NCI-H1694 (cell line): ENCODE data around the gene KLK3.
"Not testable (repeated sequence)": the region's sequence is repeated elsewhere in the genome, so short reads cannot be mapped to it uniquely, and the experiment has no call there.

Experiments used
- DNase-seq: peaks from one replicate; lab custom pipeline; 2025; lab: John Stamatoyannopoulos, UW

The KLK3 gene

DNA sequence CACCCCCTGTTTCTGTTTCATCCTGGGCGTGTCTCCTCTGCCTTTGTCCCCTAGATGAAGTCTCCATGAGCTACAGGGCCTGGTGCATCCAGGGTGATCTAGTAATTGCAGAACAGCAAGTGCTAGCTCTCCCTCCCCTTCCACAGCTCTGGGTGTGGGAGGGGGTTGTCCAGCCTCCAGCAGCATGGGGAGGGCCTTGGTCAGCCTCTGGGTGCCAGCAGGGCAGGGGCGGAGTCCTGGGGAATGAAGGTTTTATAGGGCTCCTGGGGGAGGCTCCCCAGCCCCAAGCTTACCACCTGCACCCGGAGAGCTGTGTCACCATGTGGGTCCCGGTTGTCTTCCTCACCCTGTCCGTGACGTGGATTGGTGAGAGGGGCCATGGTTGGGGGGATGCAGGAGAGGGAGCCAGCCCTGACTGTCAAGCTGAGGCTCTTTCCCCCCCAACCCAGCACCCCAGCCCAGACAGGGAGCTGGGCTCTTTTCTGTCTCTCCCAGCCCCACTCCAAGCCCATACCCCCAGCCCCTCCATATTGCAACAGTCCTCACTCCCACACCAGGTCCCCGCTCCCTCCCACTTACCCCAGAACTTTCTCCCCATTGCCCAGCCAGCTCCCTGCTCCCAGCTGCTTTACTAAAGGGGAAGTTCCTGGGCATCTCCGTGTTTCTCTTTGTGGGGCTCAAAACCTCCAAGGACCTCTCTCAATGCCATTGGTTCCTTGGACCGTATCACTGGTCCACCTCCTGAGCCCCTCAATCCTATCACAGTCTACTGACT lies at the start of gene KLK3:
KLK3 (plus strand) TSS at position 280 of the 775 bp plus-strand sequence; CDS start at position 321, 41 bp downstream.
- DNase-seq: no peak

- DNase-seq: no peak
Observed at GRCh38 chr19:50808856-50809255, 45.9 kb upstream of the KLK3 start.

DNA sequence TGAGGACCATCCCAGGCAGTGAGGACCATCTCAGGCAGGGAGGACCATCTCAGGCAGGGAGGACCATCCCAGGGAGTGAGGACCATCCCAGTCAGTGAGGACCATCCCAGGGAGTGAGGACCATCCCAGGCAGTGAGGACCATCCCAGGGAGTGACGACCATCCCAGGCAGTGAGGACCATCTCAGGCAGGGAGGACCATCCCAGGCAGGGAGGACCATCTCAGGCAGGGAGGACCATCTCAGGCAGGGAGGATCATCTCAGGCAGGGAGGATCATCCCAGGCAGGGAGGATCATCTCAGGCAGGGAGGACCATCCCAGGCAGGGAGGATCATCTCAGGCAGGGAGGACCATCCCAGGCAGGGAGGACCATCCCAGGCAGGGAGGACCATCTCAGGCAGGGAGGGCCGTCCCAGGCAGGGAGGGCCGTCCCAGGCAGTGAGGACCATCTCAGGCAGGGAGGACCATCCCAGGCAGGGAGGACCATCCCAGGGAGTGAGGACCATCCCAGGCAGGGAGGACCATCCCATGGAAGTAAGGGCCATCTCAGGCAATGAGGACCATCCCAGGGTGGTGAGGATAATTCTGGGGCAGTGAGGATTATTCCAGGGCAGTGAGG lies 43.0 kb upstream of the KLK3 start:
- DNase-seq: not testable (repeated sequence)

- no peak for DNase-seq
Observed at GRCh38 chr19:50812474-50812873, 42.2 kb upstream of the KLK3 start.

DNA sequence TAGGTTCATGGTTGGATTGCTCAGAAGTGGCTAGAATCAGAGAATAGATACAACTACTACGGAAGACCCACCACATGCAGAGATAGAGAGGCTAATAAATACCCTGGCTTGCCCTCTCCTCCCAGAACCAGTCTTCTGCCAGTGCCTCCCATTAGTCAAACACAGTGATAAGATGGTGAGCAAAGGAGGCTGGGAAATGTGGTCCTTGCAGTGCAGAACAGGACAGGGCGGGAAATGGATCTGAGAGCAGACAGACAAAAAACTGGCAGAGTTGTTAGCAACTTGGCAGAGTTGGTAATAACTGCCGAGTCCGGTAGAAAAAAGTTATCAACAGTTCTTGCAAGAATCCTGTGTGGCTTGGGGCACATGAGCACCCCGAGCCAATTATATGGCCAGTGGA lies 39.8 kb upstream of the KLK3 start:
- no peak for DNase-seq

DNA sequence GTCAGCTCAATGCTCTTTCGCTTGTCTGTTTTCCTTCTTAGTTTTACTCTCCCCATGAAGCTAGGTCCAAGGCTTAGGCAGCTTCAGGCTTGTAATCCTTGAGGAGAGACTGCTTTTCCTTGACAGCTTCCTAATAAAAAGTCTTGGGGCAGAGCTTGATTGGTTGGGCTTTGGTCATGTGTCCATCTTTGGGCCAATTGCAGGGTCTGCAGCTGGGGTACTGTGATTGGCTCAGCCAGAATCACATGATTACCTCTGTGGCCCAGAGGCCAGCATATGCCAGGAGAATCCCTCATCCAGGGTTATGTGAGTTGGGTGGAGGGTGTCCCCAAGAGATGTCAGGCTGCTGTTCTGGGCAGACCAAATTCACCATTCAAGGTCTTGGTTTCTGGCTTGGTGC lies 39.3 kb upstream of the KLK3 start:
- no peak for DNase-seq

DNA sequence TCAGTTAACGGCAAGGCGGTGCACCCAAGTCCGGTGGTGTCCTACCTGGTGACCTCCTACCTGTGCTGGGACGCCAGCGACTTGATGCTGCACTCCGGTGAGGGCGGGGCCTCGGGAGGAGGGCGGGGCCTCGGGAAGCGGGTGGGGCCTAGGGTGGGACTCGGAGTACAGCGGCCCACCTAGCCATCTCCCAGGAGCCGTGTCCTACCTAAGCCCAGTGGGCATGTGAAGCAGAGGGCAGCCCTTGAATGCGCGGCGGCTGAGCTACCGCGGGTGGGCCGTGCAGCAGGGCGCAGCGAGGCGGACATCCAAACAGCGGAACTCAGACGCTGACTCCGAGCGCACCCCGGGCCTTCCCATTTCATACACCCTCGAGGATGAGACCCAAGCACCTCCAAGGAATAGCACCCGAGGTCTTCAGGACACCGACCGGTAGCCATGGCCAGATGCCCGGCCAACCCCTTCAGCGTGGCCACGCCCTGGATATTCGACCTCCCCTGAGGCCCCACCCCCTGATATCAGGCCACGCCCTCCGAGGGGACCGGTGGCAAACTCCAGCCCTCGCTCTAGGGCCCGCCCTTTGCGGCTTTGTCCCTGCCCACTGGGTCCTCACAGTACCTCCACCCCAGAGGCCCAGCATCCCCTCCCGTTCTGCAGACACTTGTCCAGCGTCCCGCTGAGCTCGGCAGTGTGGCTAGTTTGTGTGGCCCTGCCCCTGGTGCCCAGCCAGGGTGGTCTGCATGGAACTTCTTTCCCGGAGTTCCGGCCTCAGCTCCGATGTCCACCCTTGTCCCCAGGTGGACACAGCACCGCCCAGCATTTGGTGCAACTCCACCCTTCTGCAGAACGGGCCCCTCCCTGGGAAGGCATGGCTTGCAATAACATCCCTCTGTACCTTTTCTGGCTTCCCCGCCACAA lies 36.5 kb upstream of the KLK3 start:
- no peak for DNase-seq

DNA sequence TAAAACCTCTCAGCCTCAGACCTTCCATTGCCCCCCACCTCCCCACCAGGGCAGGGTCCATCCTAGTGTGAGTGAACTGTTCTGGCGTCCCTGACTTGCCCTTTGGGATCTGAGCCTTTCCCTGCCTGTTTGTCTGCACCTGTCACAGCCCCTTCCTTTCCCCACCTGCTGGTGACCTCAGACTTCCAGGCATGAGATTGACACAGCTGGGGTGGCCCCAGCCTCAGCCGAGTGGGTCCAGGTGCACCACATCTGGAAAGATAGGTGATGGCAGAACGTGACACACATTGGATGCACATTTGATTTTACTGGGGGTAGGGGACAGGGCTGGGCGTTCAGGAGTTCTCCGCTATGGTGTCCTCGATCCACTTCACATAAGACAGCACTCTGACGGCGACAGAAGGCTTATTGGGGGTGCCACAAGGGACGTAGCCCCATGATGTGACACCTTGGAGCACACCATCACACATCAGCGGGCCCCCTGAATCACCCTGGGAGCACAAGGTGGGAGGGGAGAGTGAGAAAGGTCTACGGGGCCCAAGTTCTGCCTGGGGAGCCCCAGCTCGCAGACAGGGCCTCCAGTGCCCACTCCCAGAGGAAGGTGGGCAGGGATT lies 35.7 kb upstream of the KLK3 start:
- no peak for DNase-seq

GRCh38 chr19:50819636-50820035 lies 35.1 kb upstream of the KLK3 start:
- DNase-seq: no peak

GRCh38 chr19:50820086-50820485 lies 34.6 kb upstream of the KLK3 start:
- DNase-seq: no peak

DNA sequence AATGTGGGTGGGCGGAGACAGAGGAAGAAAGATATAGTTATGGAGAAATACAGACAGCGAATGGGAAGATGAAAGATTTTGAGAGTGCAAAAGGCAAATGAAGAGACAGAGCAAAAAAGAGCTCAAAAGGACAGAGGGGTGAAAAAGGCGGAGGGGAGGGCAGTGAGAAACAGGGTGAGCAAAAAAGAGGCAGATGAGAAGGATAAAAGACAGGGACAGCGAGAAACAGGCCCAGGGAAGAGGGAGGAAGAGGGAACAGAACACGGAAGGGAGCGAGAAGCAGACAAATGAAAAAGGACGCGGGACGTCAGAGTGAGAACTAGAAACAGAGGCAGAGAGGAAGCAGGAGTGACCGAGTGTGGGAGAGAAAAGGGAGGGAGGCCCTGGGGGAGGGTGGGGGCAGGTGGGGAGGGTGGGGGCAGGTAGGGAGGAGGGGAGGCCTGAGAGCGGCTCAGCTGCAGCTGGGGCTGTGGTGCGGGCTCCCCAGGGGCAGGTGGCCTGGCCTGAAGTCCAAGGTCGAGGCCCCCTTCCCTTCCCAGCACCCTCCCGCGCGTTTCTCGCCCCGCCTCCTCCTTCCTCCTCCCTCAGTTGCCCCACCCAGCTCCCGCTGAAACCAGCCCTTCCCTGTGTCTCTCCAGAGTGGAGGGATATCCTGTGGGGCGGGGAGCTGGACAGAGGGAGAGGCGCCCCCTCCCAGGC lies 34.0 kb upstream of the KLK3 start:
- no peak for DNase-seq

DNA sequence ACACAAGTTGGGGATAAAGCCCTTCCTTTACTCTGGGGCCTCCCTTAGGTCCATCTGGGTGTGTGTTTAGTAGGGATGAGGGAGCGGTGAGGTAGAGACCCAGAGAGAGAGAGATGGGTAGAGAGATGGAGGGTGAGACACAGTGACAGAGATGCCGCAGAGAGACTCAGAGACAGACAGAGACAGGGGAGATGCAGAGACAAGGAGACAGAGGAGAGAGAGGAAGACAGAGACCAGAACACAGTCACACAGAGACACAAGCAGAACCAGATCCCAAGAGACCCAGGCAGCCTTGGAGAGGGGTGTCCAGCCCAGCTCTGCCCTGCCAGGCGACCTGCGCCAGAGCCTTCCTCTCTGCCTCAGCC lies 33.5 kb upstream of the KLK3 start:
- no peak for DNase-seq

DNA sequence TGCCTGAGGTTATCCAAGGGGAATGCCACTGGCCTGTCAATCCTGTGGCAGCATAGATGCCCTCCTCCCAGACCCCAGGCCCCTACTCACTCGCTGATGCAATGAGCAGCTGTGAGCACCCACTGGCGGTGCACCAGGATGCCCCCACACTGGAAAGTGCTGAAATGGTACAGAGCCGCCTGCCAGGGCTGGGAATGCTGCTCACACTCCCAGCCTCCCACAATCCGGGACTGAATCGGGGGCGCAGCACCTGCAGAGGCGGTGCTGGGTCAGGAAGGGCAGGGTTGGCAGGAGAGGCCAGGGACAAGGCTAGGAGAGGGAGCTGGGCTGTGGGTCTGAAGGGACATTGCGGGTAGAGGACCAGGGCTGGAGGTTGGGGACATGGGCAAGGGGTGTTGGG lies 33.1 kb upstream of the KLK3 start:
- no peak for DNase-seq

DNA sequence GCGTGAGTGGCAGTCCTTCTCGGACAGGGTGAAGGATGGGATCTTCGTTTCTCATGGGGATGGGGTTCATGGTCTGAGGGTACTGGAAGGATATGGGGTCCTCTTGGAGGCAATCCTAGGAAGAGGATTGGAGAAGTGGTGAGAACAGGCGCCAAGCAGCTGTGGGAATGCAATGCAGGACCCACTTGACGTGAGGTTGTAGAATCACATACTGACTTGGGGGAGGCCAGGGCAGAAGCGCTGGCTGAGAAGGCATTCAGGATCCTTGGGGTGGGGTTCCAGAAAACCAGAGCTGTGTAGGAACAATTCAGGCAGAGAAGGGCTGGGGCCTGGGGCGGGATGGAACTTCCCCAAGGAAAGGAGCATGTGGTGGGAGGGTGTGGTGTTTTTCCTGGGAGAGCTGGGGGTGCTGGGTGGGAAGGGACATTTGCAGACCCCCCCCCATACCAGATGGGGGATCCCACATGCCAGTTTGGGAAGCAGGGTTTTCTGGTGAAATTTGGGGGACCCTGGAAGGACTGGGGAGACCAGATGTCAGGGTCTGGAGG lies 32.0 kb upstream of the KLK3 start:
- DNase-seq: no peak

DNA sequence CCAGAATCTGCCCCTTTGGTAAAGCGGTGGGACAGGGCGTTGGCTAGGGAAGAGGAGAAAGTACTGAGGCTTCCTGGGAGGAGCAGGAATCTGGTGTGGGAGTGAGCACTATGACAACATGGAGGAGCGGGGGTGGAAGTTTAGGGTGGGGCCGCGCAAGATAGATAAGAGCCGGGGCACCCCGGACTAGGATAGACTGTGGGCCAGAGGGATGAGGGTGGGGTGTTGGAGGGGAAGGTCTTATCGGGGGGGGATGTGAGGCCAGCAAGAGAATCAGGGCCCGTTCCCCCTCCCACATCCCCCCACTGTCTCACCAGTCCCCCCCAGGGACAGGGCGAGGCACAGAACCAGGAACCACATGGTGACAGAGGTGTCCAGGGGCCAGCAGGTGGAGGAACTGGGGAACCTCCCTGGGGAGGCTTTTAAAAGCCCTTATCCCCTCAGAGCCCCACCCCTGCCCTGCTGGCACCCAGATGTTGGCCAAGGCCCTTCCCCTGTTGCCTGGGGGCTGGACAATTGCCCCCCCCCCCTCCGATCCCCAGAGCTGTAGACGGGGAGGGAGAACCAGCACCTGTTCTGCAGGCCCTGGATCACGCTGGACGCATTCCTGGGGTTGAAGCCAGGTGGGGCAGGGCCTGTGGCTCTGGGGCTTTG lies 31.2 kb upstream of the KLK3 start, which contains the start of gene KLK1:
KLK1 (minus strand) TSS at position 399 of the 654 bp plus-strand sequence; CDS start at position 360, 39 bp downstream.
- DNase-seq: no peak

DNA sequence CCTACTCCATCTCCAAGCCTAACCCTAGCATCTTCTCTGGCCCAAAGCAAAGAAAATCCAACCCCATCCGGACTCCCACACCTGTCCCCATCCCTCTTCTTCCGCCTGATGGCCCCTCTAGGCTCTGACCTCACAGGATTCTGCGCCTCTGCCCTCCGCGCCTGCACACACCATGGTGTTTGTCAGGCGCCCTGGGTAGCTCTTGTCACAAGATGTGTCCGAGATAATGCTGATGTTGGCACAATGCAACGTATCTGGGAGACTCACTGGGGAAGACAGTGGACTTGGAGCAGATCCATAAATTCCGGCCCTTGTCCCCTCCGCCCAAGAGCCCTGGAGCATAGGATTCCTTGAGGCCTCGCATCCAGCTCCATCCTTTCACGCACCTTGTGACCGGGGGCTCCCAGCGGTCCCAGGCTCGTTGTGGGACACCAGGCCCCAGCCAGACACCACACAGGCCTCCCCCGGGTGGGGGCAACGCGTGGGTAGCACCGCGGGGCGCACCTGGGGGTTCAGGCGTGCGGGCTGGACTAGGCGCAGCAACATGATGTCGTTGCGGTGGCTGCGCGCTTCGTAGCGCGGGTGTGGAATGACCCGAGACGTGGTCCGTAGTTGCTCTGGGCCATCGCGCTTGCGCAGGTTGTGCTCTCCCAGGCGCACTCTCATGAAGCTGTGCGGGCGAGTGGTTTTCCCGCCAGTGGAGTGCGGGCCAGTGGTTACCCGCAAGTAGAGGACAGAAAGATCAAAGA lies 28.0 kb upstream of the KLK3 start:
- DNase-seq: no peak

DNA sequence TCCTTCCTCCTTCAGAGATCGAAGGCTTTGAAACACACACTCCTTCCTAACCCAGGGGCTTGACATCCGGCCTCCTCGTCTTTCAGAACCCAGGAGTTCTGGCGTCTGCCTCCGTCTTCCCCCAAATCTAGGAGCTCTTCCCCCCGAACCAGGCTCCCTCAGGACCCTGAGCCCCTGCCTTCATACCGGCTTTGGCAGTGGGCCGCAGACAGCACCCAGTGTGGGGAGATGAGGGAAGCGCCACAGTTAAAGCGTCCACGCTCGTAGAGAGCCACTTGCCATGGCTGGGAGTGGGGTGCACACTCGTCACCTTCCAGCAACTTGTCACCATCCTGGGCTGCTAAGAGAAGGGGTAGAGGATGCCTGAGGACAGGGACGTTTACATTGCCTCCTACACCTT lies 27.2 kb upstream of the KLK3 start:
- no peak for DNase-seq

- no peak for DNase-seq
Observed at GRCh38 chr19:50829801-50830200, 24.9 kb upstream of the KLK3 start.

DNA sequence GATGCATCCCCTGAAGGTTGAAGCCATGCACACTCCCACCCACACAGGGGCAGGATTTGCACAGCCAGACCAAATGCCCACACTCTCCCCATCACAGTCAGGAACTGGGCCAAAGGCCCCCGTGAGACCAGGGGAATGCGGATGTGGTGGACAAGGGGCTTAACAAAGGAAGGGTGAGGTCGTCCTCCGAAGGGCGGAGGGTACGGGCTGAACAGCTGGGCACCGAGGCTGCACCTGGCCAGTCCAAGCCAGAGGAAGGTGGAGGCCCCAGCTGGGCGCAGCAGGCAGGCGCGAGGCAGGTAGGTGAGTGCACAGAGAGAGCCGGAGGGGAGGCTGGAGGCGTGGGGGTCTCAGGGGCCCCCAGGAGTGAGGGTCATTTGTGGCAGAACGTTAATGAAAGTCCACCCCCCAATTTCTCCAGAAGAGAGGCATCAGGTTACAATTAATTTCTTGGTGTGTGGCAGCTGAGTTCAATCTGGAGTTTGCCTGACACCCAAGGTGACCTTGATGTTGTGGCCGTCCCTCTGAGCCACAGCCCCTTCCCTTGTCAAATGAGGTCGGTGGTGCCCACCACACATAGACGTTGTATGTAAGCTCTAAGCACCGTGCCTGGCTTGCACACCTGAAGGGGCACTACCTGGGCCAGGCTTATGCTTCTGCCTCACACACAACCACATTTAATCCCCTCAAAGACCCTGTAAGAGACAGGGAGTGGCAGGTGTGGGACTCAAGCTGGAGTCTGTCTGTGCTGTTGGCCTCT lies 24.3 kb upstream of the KLK3 start:
- DNase-seq: no peak
